Activated naive CD4-positive, alpha-beta T cell (primary cell): ENCODE measurements around the gene TSPEAR.
"Not testable (repeated sequence)": the region's sequence is repeated elsewhere in the genome, so short reads cannot be mapped to it uniquely, and the experiment has no call there.

Source experiments
- DNase-seq, 4 experiments: peaks; one replicate each; lab custom pipeline; 2025; lab: John Stamatoyannopoulos, UW

The TSPEAR gene

DNA sequence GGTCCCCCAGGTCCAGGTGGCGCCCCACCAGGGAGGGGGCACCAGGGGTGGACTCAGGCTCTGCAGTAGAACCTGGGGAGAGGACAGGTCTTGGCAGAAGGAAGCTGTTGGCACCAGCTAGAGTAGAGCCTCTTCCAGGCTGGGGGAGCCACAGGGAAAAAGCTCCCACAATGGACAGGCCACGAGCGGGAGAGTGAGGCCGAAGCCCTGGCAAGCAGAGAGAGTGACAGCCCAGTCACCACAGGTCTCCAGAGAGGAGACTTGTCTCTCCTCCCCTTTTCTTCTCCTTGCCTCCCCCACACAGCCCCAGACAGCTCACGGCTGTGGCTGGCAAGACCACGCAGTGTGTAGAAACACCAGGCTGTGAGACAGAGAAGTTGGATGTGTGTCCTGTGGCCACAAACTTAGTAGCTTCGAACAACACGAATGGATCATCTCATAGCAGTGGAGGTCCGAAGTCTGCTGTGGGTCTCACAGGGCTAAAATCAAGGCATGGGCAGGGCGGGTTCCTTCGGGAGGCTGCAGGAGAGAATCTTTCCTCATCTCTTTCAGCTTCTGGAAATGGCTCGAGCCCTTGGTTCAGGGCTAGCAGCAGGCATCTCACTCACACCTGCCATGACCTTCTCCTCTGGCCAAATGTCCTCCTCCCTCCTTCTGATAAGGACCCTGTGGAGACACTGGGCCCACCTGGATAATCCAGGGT, 60.2 kb downstream of the TSPEAR start:
- no peak for DNase-seq

DNA sequence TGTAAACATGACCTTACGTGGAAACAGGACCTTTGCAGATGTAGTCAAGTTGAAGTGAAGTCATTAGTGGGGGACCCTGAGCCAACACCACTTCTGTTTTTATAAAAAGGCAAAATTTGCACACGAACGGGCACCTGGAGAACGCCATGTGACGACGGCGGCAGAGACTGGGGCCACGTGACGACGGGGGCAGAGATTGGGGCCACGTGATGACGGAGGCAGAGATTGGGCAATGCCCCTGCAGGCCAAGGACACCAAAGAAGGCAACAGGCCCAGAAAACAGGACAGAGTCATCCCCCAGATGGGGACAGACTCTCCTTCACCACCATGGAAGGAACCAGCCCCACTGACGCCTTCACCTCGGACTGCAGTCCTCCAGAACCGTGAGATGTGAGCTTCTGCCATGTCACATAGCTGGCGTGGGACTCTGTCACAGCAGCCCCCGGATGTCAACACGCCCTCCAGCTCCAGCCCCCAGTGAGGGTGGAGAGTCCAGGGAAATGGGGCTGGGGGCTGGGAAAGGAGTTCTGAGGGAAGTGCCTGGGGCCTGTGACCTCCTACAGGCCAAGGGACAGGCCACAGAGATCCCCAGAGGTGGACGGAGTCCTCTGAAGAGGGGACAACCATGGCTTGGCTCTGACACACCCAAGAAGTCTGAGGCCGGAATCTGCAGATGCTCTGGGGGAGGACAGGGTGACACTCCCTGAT, 61.0 kb downstream of the TSPEAR start:
- DNase-seq, result no peak

DNA sequence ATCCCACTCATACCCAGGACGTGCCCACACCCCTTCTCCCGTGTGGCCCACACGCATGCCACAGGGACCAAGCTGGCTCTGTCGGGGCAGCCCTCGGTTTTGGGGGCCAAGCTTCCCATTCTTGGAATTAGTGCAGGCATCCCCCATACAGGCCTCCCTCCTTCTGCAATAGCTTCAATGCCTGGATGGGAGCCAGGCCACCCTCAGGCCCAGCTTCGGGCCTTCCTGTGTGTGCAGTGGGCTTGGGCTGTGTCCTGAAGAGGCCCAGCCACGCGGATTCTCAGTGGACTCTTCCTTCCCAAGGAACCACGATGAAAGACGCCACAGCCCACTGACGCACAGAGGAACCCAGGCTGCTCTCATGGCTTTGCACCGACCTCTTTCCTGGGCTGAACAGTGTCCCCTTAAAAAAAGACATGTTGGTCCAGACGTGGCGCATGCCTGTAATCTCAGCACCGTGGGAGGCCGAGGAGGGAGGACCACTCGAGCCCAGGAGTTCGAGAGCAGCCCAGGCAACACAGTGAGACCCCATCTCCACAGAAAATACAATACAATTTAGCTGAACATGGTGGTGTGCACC, 61.8 kb downstream of the TSPEAR start:
- DNase-seq, result no peak

DNA sequence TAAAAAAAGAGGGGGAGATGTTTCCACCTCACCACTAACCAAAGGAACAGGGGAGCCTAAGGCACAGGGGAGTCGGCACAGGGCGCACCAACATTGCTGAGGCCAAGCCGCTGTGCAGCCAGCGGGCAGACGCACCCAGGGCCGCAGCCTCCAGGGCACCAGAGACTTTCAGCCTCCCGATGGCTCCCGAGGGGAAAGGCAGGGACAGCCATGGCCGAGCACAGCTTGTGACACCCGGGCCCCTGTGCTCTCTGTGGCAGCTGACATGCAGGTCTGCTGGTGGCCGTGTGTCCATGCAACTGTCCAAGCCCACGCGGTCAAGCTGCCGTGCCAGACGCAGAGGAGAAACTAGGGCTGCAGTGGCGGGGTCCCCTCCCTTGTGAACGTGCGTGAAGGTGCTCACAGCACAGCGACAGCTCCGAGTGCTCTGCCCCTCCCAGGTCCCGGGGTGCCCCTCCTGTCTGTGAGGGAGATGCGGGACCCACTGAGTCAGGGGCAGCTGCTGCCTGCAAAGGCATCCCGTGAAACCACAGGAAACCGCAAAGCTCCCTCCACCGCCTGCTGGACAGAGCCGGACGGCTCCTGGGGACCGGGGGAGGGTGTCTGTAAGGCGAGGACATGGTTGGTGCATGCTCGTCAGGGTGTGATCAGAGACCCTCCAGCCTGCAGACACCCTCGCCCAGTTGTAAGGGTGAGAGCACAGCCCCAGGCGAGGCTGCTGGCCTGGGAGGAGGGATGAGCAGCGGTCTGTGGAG, 62.6 kb downstream of the TSPEAR start:
- DNase-seq, result no peak

DNA sequence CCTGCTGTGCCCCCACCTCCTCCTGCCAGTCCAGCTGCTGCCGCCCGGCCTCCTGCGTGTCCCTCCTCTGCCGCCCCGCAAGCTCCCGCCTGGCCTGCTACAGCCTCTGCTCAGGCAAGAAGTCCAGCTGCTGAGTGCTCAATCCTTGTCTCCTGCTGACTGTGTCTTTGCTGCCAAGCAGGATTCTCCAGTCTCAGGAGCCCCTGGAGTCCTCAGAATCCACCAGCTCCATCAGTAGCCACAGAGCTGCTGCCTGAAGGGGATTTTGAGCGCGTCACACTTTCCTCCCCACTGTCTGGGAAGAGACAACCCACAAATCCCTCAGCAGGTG, 64.2 kb downstream of the TSPEAR start:
- DNase-seq, result no peak

DNA sequence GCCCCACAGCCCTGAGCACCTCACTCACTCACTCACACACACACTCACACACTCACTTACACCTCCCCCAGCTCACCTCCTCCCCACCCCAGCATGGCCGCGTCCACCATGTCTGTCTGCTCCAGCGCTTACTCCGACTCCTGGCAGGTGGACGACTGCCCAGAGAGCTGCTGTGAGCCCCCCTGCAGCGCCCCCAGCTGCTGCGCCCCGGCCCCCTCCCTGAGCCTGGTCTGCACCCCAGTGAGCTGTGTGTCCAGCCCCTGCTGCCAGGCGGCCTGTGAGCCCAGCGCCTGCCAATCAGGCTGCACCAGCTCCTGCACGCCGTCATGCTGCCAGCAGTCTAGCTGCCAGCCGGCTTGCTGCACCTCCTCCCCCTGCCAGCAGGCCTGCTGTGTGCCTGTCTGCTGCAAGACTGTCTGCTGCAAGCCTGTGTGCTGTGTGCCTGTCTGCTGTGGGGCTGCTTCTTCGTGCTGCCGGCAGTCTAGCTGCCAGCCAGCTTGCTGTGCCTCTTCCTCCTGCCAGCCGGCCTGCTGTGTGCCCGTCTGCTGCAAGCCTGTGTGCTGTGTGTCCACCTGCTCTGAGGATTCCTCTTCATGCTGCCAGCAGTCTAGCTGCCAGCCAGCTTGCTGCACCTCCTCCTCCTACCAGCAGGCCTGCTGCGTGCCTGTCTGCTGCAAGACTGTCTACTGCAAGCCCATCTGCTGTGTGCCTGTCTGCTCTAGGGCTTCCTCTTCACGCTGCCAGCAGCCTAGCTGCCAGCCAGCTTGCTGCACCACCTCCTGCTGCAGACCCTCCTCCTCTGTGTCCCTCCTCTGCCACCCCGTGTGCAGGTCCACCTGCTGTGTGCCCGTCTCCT, 64.8 kb downstream of the TSPEAR start, which contains the start of gene KRTAP10-11:
KRTAP10-11 (plus strand) TSS at position 49 of the 856 bp plus-strand sequence; CDS start at position 94, 45 bp downstream.
- DNase-seq, result not testable (repeated sequence)

DNA sequence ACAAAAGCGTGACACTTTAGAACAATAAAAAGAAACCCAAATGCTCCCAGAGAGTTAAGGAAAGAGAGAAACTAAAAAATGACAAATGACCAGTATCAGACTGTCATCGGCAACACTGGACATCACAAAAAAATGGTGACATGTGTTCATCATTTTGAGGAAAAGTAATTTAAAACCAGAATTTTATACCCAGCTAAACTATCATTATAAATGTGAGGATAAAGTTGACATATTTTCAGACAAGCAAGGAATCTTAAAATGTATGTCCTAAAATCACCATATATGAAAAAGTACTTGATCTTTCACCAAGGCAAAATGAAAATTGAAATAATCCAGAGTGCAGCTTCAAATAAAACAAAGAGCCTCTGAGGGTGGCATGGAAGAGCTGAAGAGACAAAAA, 66.5 kb downstream of the TSPEAR start:
- no peak for DNase-seq

DNA sequence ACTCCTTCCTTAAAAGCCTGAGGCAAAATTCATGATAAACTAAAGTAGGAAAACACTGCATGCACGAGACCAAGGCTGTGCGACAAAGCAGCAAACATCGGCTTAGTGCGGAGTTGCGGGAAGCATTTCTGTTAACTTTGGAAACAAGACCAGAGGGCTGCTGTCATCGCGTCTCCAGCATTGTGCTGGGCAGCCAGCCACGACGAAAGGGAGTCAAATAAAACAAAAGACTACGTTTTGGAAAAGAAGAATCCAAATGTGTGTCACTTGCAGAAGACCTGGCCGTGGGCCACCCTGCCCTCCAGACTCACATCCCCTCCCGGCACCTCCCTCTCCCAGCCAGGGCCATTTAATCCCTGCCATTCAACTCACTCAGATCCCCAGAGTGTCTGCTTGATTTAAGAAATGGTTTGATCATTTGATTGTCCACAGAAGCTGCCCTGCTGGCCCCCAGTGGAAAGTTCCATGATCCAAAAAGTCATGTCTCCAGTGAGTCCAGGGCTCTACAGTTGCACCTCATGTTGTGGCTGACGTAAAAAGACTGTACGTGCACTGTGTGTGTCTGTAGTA, 67.5 kb downstream of the TSPEAR start:
- DNase-seq, result no peak

DNA sequence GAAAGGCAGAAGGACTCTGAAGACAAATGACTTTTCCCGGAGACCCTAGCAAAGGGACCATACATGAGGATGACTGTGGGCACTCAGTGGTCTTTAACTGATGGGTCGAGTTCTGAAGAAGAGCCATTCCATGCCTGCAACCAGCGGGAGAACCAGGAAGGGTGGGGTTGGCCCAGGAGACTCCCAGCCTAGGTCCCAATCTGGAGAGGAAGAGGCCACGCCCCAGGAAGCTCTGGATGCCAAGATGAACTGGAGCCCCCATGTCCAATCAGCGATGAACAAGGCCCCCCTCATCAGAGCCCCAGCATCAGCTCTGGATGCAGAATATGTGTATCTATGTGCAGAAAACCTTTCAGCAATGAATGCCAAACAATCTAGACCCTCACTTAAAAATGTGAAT, 70.6 kb downstream of the TSPEAR start:
- no peak for DNase-seq

DNA sequence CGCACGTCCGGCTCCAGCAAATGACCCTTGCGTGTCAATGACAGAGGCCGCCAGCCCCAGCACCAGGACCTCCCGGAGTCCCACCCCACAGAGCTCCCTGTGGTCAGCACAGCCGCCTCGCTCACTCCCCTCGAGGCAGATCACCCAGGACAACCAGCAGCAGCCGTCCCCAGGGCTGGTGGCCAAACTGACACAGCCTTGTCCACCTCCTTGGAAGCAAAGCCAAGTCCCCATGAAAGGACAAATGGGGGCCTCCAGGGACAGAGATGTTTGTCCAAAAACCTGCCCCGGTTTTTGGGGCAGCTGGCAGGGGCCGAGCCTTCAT, 72.1 kb downstream of the TSPEAR start:
- no peak for DNase-seq

DNA sequence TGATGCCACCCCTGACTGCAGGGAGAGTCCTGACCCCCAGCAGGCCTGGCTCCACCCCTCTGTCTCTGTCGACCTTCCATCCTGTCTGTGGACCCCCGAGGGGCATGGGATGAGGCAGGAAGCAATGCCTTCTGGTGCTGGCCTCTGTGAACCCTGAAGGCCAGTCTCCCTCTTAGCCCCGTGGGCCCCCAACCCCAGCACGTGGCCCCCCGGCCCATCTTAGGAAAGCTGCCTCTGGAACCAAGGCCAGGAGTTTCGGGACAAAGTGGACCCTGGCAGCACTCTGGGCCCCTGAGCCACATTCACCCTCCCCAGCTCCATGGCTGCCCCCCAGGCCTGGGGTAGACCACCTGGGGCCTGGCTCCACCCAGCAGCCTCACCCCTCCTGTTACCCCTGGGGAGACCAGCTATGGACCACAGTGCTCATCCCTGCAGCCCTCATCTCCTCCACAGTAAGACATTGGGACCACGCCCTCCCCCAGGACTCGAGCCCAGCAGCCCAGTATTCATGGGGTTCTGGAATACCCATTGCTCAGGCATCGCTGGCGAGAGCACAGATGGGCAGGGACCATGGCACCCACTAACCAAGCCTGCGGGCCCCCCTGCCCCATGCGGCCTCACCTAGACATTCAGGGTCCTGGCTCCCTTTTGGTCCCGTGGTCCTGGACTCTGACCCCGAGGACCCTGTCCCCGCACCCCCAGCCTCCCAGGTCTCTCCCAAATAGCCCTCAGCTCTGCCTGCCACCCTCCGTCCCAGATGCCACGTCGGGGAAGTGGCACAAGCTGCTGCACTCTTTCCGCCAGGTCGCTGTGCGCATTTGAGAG, 72.7 kb downstream of the TSPEAR start:
- not testable (repeated sequence) for DNase-seq

DNA sequence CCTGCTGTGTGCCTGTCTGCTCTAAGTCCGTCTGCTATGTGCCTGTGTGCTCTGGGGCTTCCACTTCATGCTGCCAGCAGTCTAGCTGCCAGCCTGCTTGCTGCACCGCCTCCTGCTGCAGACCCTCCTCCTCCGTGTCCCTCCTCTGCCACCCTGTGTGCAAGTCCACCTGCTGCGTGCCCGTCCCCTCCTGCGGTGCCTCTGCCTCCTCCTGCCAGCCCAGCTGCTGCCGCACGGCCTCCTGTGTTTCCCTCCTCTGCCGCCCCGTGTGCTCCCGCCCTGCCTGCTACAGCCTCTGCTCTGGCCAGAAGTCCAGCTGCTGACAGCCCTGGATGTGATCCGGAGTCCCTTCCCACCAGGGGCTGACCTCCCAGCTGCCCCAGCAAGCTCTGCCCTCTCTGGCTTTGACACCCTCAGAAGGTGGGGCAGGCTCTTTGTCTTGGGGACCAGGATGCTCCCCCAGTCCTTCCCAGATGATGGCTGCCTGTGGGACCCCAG, 73.5 kb downstream of the TSPEAR start:
- not testable (repeated sequence) for DNase-seq

DNA sequence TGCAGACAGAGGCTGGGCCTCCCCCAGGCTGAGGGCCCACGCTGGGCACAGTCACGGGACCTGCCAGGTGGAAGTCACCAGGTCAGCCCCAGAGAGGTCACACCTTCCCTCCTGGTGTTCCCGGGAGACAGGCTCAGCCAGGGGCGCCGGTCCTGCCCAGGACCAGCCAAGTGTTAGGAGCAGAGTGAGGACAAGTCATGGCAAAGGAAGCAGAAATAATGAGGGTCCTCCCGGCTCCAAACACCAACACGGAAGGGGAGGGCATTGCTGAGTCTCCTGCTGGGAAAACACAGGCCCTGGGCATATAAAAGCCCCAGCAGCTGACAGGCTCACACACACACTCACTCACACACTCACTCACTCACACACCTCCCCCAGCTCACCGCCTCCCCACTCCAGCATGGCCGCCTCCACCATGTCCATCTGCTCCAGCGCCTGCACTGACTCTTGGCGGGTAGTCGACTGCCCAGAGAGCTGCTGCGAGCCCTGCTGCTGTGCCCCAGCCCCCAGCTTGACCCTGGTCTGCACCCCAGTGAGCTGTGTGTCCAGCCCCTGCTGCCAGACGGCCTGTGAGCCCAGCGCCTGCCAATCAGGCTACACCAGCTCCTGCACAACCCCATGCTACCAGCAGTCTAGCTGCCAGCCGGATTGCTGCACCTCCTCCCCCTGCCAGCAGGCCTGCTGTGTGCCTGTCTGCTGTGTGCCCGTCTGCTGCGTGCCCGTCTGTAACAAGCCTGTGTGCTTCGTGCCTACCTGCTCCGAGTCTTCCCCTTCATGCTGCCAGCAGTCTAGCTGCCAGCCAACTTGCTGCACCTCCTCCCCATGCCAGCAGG, 74.1 kb downstream of the TSPEAR start, which contains the start of gene KRTAP10-10:
KRTAP10-10 (plus strand) TSS at position 339 of the 833 bp plus-strand sequence; CDS start at position 401, 62 bp downstream.
- DNase-seq, result no peak

DNA sequence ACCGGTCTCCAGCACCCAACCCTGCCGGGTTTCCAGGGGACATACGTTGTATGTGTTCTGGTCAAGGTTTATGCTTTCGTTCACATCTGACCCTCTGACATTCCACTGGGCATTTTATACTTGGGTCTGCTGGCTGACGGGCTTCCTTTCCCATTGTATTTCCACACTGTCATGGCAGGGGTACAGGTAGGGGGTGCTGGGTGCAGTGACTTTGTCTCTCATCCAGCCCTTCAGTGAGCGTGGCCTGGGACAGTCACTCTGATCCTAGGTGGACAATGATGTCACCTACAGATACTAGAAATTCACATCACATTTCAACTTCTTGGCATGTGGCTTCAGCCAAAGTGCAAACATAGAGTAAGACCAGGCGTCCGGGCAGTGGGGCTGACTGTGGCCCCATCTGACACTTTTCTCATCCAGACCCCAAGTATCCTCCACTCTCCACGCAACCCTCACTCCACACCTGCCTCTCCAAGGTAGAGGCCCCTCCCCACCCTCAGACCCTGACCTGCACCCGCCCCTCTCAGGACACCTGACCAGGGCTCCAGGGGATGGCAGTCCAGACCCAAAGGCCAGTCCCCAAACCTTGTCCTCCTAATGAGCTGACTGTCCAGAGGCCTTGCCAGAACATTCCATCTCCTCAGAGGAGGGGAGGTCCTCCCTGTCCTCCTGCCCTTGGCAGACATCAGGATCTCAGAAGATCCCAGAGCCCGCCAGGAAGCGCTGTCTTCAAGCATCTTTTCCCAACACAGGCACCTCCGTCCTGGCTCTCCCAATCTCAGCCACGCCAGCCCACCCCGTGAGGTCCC, 75.0 kb downstream of the TSPEAR start:
- no peak for DNase-seq

DNA sequence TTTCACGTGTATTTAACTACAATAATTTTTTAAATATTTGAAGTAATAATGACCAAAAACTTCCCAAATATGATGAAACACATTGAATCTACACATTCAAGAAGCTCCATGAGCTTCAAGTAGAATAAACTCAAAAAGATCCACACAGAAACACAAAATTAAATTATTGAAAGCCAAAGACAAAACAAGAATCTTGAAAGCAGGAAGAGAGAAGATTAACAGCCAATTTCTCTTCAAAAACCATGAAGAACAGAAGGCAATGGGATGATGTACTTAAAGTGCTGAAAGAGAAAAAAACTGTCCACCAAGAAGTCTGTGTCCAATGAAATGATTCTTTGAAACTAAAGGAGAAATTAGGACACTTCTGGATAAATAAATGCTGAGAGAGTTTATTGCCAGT, 79.3 kb downstream of the TSPEAR start:
- DNase-seq, result no peak

DNA sequence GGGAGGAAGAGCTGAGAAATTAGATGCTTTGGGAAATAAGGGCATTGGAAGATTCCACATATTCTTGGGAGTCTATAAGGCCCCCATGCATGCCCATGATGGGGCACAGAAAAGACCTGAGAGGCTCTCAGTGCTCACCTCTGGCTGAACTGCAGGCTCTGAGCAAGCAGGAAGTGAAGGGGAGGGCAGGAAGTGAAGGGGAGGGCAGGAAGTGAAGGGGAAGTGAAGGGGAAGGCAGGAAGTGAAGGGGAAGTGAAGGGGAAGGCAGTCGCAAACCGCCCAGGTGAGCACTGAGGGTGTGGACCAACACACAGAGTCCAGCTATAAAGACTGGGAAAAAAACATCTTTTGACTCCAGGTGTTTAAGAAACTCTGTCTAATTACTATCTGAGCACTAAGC, 80.9 kb downstream of the TSPEAR start:
- no peak for DNase-seq

DNA sequence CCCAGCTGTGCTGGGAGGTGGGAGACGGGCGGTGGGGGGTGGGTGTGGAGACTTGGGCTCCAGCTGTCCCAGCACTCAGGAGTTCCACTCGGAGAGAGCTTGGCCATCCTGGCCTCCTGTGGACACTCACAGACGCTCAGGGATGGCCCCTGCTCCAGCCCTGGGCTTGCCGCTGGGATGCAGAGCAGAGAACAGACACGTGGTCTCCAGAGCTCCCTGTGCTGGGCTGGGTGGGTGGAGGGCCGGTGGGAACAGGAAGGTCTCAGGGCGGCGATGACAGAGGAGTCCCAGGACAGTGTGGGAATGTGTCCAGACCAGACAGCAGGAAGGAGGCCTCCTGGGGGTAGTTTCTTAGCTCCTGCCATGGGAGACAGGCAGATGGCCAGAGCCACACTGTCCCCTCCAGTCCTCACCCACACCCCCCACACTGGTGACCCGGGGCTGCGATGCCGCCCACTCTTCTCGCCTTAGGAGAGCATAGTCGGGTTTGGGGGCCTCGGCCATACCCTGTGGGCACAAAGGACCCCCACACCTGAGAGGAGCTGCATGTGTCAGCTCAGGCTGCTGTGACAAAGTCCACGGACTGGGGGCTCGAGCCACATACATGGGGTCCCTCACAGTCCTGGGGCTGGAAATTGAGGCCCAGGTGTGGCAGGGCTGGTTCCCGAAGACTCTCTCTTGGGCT, 82.5 kb downstream of the TSPEAR start:
- DNase-seq, result no peak

DNA sequence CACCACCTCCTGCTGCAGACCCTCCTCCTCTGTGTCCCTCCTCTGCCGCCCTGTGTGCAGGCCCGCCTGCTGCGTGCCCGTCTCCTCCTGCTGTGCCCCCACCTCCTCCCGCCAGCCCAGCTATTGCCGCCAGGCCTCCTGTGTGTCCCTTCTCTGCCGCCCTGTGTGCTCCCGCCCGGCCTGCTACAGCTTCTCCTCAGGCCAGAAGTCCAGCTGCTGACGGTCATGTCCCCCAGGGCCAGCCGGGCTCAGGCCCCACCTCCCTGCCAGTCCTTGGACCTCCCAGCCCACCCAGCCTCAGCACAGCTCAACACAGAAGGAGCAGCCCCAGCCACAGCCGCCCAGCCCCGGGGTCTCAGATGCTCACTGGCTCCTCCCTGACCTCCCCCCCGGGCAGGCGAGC, 83.5 kb downstream of the TSPEAR start:
- not testable (repeated sequence) for DNase-seq
